ENCODE data around the gene ADCY9.

The ADCY9 gene

GRCh38 chr16:4033951-4034350 is 82.3 kb downstream of the ADCY9 start:
- DNase-seq (ENCODE audit: low read depth, low spot score), result no peak

DNA sequence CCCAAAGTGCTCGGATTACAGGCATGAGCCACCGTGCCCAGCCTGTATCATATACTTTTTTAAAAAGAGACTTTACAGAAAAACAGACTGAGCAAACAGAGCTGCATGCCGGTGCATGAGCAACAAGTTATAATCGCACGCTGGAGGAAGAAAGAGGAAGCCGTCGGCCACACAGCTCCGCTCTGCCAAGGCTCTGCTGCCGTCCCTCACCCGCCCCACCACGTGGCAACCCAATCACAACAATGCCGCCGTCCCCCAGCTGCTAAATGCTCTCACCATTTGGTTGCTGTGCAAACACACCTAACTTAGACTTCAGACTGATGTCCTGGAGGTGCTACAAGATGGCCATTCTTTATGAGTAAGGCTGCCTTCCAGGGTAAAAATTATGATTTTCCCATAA is 83.5 kb downstream of the ADCY9 start:
- DNase-seq (ENCODE audit: low read depth, low spot score), result no peak

DNA sequence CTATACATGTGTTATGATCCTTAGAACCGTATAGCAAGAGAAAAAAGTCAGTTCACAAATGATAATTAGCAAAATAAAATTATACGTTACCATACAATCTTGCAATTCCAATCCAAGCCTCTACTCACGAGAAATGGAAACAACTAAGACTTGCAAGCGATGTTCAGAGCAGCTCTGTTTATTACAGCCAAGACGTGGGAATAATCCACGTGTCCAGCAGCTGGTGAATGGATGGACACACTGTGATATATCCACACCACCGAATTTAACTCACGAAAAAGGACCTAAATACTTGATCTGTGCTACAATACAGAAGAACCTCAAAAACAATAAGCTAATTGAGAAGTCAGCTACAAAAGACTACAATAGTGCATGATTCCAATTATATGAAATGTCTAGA is 88.1 kb downstream of the ADCY9 start:
- no peak for DNase-seq (ENCODE audit: low read depth, low spot score)

DNA sequence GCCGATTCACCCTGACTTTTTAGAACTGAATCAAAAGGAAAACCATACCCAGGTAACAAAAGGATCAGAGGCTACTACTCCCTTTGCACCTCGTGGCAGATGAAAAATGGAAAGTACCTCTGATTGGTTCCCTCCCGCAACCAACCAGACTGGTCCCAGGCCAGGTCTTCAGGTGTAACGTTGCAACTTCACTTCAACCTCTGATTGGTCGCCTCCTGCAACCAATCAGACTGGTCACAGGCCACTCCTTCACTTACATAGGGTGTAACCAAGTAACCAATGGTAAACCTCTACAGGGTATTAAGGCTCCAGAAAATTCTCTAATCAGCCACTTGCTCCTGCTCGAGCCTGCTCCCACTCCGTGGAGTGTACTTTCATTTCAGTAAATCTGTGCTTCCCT is 89.4 kb downstream of the ADCY9 start:
- DNase-seq (ENCODE audit: low read depth, low spot score), result no peak

GRCh38 chr16:4025428-4025827 is 90.8 kb downstream of the ADCY9 start:
- no peak for DNase-seq (ENCODE audit: low read depth, low spot score)

GRCh38 chr16:4021916-4022315 is 94.3 kb downstream of the ADCY9 start:
- DNase-seq (ENCODE audit: low read depth, low spot score), result no peak

DNA sequence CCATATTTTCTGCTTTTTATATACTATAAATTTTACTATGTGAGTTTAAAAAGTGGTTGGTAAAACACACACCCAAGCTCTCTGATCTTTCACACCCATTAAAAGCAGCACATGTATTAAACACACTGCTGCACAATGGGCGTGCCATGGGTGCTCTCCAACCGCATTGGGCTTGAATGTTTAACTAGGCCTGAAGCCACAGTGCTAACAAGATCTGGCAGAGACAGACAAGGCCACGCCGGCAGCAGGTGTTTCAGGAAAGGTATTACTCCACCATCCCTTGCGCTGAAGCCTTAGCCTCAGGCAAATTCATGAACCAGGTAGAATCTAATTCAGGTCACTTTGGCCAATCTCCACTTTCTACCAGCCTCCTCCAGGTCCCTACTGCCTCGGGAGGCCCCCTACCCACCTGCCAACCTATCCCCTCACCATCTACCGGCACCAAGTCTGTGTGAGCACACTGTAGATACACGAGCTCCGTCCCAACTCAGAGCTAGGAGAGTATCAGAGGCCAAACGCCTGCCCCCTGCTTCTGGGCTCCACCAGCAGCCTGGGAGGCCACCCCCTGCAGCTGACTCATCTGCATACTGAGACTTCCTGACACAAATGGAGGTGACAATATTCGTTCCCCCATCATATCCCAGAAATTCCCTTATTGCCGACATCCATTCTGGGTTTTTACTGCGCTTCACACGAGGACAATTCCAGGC is 95.0 kb downstream of the ADCY9 start:
- DNase-seq (ENCODE audit: low read depth, low spot score), result no peak

GRCh38 chr16:4019371-4019791 is 96.9 kb downstream of the ADCY9 start:
- no peak for DNase-seq (ENCODE audit: low read depth, low spot score)

DNA sequence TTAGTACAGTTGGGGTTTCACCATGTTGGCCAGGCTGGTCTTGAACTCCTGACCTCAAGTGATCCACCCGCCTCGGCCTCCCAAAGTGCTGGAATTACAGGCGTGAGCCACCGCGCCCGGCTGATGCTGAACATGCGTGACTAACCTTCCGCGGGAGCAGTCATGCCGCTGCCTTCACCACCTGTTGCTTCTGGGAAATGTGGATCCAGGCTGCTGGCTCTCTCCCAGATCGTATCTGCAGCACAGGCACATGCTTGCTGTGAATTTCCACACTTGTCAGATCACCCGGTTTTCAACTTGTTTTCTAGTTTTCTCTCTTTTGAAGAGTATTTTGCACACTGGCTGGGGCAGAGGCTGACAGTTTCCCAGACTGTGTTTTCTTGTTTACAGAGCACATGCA is 97.9 kb downstream of the ADCY9 start:
- DNase-seq (ENCODE audit: low read depth, low spot score), result no peak

- DNase-seq (ENCODE audit: low read depth, low spot score), result no peak
Measured at GRCh38 chr16:4017807-4018206, 98.4 kb downstream of the ADCY9 start.

DNA sequence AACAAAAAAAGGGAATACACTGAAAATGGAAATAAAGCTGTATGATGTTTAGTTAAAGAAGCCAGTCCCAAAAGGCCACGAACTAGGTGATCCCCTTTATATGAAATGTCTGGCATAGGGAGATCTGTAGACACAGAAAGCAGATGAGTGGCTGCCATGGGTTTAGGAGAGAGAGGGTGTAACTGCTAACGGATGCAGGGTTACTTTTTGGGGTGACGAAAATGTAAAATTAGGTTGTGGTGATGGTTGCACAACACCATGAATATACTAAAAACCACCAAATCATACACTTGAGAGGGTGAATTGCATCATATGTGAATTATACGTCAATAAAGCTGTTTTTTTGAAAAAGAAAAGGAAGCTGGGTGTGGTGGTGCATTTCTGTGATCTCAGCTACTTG is 99.6 kb downstream of the ADCY9 start:
- no peak for DNase-seq (ENCODE audit: low read depth, low spot score)

GRCh38 chr16:4016005-4016352 is 100.3 kb downstream of the ADCY9 start:
- DNase-seq (ENCODE audit: low read depth, low spot score), result no peak

- no peak for DNase-seq (ENCODE audit: low read depth, low spot score)
Measured at GRCh38 chr16:4015275-4016004, 100.8 kb downstream of the ADCY9 start.

DNA sequence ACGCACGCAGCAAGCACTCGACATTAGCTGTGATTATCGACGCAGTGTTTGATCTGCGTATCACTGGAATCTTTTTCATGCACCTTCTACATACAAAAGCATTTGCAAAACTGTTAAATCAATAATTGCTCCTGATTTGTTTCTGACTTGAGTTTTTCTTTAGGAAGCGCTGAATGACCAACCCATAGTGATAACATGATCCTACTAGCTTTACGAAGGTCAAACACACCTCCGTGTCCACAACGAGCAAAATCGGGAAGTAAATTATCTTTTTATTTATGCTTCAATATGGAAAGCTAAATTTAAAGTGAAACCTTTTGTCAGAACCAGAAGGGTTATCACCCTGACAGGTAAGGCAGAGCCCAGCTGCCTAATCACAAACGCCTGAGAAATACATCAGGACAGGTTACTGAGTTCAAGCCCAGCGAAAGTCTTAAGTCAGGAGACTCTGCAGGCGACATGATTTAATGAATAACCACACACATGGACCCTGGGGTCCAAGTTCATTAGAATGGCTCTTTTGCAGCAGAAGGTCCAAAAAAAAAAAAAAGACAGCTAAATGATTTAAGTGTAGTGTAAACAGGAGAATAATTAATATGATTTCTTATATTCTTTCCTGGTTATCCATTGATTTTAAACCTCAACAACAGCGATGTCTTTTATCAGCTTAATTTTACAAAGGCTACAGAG is 104.2 kb downstream of the ADCY9 start:
- DNase-seq (ENCODE audit: low read depth, low spot score), result no peak

DNA sequence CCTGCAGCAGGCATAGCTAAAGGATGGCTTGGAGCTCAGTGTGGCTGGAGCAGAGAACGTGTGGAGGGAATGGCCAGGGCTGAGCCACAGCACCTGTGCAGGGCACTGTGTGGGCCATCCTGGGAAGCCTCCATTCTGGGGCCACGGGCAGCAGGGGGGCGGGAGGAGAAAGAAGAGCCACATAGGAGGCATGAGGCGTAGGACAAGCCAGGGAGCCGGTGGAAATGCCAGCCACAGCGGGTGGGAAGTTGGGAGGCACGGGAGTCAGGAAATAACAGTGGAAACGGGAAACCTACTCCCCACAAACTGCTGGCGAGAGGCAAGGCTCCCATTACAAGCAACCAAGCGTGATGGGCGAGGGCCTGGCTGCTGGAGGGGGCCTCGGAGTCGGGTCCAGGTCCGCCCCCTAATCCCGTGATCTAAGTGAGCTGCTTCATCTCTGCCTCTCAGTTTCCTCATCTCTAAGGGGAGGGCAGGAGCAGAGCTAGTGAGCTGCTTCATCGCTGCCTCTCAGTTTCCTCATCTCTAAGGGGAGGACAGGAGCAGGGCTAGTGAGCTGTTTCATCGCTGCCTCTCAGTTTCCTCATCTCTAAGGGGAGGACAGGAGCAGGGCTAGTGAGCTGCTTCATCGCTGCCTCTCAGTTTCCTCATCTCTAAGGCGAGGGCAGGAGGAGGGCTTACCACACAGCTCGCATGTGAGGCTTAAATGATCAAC is 104.9 kb downstream of the ADCY9 start:
- peak; percentile 65 for DNase-seq (ENCODE audit: low read depth, low spot score)

- DNase-seq (ENCODE audit: low read depth, low spot score), result no peak
Measured at GRCh38 chr16:4010225-4011158, 105.8 kb downstream of the ADCY9 start.

- DNase-seq (ENCODE audit: low read depth, low spot score), result no peak
Measured at GRCh38 chr16:4009177-4009576, 107.1 kb downstream of the ADCY9 start.

DNA sequence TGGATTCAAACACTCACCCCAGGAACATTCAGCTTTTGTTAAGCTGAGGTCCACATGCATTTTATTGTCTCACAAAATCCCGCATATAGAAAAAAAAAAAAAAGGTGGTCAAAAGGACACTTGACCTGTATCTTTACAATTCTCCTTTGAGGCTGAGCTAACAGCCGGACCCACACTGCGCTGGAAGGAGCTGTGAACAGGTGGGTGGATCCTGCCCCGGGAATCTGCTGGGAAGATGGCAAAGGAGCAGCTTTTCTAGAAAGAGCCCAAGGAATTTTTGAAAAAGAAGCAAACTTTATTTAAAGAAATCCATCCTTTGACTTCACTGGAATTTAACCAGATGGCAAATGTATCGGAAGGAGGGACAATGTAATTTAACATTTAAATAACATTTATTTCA is 108.1 kb downstream of the ADCY9 start:
- DNase-seq (ENCODE audit: low read depth, low spot score), result no peak

GRCh38 chr16:4006397-4006999 is 109.7 kb downstream of the ADCY9 start:
- DNase-seq (ENCODE audit: low read depth, low spot score), result no peak

GRCh38 chr16:4005731-4006130 is 110.5 kb downstream of the ADCY9 start:
- no peak for DNase-seq (ENCODE audit: low read depth, low spot score)

DNA sequence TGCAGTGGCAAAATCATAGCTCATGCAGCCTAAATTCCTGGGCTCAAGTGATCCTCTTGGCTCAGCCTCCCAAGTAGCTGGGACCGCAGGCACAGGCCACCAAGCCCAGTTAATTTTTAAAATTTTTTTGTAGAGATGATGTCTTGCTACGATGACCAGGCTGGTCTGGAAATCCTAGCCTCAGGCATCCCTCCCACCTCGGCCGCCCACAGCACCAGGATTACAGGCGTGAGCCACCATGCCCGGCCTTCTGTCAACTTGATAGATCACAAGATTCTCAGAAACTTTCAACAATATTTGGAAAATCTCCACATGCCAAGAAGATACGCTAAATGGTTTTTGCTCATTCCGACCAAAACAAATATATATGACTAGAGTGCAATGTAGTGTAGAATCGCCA is 111.0 kb downstream of the ADCY9 start:
- no peak for DNase-seq (ENCODE audit: low read depth, low spot score)
